Heart left ventricle (tissue), 16 donors: ENCODE measurements around the gene TACC2. TPM values are rescaled to one million over a fixed set of nuclear protein-coding genes. Genes with fewer than 3 reads are reported as not detected.

Source experiments
- ATAC-seq, 4 donors: fragments of 200-7000 bp; cut with Tn5 transposase; one replicate each; pipeline ENCODE4 v1.9.1; 2020 to 2022; ENCODE audit warnings: moderate library complexity in 4 of 4, mild to moderate bottlenecking in 3 of 4, moderate number of reproducible peaks in 1 of 4
- DNase-seq, 5 donors: peaks; one replicate each; pipeline ENCODE4 v3.0.0-alpha.2; 2020
- H3K27ac ChIP-seq, 12 donors: fragments of 200-600 bp; sonication (generic) in 4 of 12; one replicate each; pipeline versions ENCODE4 v1.5.0 to v1.8.0; 2016 to 2022; ENCODE audit warnings: mild to moderate bottlenecking in 2 of 12
- H3K27me3 ChIP-seq, 9 donors: fragments of 200-600 bp; sonication (generic) in 2 of 9; one replicate each; pipeline versions ENCODE4 v1.5.1 to v1.8.0; 2016 to 2022; ENCODE audit warnings: mild to moderate bottlenecking in 3 of 9
- H3K36me3 ChIP-seq, 9 donors: fragments of 200-600 bp; sonication (generic) in 2 of 9; one replicate each; pipeline versions ENCODE4 v1.5.0 to v1.8.0; 2018 to 2022; ENCODE audit warnings: mild to moderate bottlenecking in 2 of 9
- H3K4me1 ChIP-seq, 12 donors: fragments of 200-600 bp; sonication (generic) in 4 of 12; one replicate each; pipeline versions ENCODE4 v1.5.0 to v1.8.0; 2016 to 2022; ENCODE audit warnings: mild to moderate bottlenecking in 3 of 12
- H3K4me3 ChIP-seq, 12 donors: fragments of 200-600 bp; sonication (generic) in 4 of 12; one replicate each; pipeline versions ENCODE4 v1.5.0 to v1.8.0; 2017 to 2022; ENCODE audit warnings: mild to moderate bottlenecking in 9 of 12, moderate library complexity in 4 of 12
- H3K9me3 ChIP-seq, 12 donors: fragments of 200-600 bp; sonication (generic) in 4 of 12; one replicate each; pipeline versions ENCODE4 v1.5.0 to v1.8.0; 2016 to 2022; ENCODE audit warnings: mild to moderate bottlenecking in 1 of 12
- POLR2A ChIP-seq, 2 donors: fragments of 450-650 bp; IDR thresholded peaks; one replicate each; pipeline ENCODE4 v1.6.1; 2017; ENCODE audit warnings: antibody characterized with exemption in 2 of 2, mild to moderate bottlenecking in 2 of 2, moderate library complexity in 2 of 2
- WGBS, 4 donors: extraction: QIAGEN DNeasy Blood & Tissue Kit in 2 of 4; methylation state at CpG; one replicate each; pipeline versions ENCODE4 v1.1.5 to v1.1.7; 2013 to 2018; 5-methylcytosine and 5-hydroxymethylcytosine counted together
- intact Hi-C, 10 donors: fragments of 100-400 bp; cut with DNase I; formaldehyde crosslinking; loops; one replicate each; pipeline versions ENCODE4 v1.11.1 to v1.14.2; 2022
- polyA plus RNA-seq, 2 donors: library from polyadenylated mRNA; stranded (reverse); fragments of 200-250 nt; gene quantifications; one replicate each; pipeline ENCODE4 v1.2.3, GENCODE V29; 2013
- total RNA-seq, 9 donors: library from RNA; depleted of rRNA in 2 of 9; stranded (reverse); fragments of >200 nt in 2 of 9; fragmentation: NEBNext Ultra II Directional in 3 of 9; extraction: Animal tissue kit (Norgen Biotek cat#: 25700) in 3 of 9; gene quantifications; one replicate each; pipeline versions ENCODE4 v1.1.0 to v1.2.4, GENCODE V29; 2016 to 2023
- TF ChIP-seq, protein P1 (sequence below), 12 donors: fragments of 200-600 bp; sonication (generic) in 4 of 12; IDR thresholded peaks; one replicate each; pipeline versions ENCODE4 v1.5.0 to v1.8.0; 2018 to 2022; ENCODE audit warnings: antibody characterized with exemption in 12 of 12, mild to moderate bottlenecking in 5 of 12
- donor health status: ischemic (EF 13 %, LVEDD 7.1; RV severe dilation, severe dysfunction).
- donor health status: healthy with polysubstance abuse.
- donor health status: DM: no; HTN: yes; CAD: no.
- donor health status: DM: no; HTN: no; CAD: no.
- donor health status: ischemic (EF 25% LVEDD 6.9; RV normal size, moderate dysfunction).
- donor health status: ischemic (EF 25% LVEDD 5.7; RV mildly dilated, moderate dysfunction).
- donor health status: healthy.
- donor health status: DM: yes; HTN: yes; CAD: no.
- donor health status: ischemic (EF 35%, LVEDD 5.7; RV mildly dilated, moderate dysfunction).
- donor health status: nonischemic (EF 11% LVEDD 7.7; RV severe dilation, severe dysfunction).
- donor health status: DM: yes; HTN: yes; CAD: no.
- donor health status: PGD.
- donor health status: ischemic (EF 29% LVEDD 5.4; RV normal size, mild dysfunction).
- donor health status: nonischemic (EF 23%, LVEDD 6.1; RV moderate dilation, normal function).

The TACC2 gene
- total and polyA plus RNA-seq, 11 donors: 96.7 to 456 (median 294) TPM

DNA sequence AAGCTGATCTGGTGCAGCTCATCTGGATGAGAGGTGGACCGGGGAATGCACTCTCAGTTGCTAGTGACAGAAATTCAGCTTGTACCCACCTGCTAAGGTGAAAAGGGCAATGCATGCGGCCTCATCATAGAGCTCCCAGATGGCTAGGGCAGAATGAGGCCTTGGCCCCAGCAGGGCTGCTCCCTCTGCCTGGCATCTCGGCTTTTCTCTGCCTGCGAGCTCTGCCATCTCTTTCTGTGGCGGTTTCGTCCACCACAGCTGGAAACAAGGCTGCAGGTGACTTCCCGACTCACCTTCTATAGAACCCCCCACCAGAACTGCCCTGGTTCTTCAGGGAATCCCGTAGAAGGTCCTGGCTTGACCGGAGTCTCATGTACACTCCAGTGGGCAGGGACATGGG is 60.1 kb downstream of the TACC2 start:
- Histone ChIP-seq H3K27ac (peak overlapping the region in 1 of 12 donors; percentile 88), H3K27me3 (no peaks in the 10 kb centered on the region), H3K9me3 (no peaks in the 10 kb centered on the region), H3K36me3 (peaks cover 0 to 15% (median 0%) of the 10 kb centered on the region in 9 donors), H3K4me3 (no peak overlapping the region), H3K4me1 (peaks cover 0 to 52% (median 27%) of the 10 kb centered on the region in 12 donors)
- DNase-seq (no peak), ATAC-seq (no peak)
- 80 to 93% (median 85%) methylated on average over 9 of the region's 9 CpGs for WGBS, 4 donors
- intact Hi-C loops: loop anchor here in 3 of 10 donors (5.0 to 10.0 kb wide), 3 partner anchors 72 to 122 kb away; partner anchors contain the start of genes NSMCE4A (in 2 of the 3) and ATE1 (in 1 of the 3)
- no peak for TF ChIP-seq POLR2A (IDR thresholded peaks at IDR 0.05)
- TF ChIP-seq, protein P1, sequence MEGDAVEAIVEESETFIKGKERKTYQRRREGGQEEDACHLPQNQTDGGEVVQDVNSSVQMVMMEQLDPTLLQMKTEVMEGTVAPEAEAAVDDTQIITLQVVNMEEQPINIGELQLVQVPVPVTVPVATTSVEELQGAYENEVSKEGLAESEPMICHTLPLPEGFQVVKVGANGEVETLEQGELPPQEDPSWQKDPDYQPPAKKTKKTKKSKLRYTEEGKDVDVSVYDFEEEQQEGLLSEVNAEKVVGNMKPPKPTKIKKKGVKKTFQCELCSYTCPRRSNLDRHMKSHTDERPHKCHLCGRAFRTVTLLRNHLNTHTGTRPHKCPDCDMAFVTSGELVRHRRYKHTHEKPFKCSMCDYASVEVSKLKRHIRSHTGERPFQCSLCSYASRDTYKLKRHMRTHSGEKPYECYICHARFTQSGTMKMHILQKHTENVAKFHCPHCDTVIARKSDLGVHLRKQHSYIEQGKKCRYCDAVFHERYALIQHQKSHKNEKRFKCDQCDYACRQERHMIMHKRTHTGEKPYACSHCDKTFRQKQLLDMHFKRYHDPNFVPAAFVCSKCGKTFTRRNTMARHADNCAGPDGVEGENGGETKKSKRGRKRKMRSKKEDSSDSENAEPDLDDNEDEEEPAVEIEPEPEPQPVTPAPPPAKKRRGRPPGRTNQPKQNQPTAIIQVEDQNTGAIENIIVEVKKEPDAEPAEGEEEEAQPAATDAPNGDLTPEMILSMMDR (IDR thresholded peaks at IDR 0.05): no peak

GRCh38 chr10:122050311-122050710 is 61.3 kb downstream of the TACC2 start:
- intact Hi-C loops: loop anchor here in 9 of 10 donors (2.0 to 10.0 kb wide), 11 partner anchors 62 to 204 kb away; partner anchors contain the start of genes ATE1 (in 4 of the 9) and NSMCE4A (in 4 of the 9)
- whole genome bisulfite sequencing, 4 donors: 78 to 83% (median 80%) methylated on average over 10 of the region's 10 CpGs
- H3K27ac ChIP-seq: peak overlapping the region in 5 of 12 donors; percentile 16 to 77 (median 43)
- TF ChIP-seq, protein P1 (IDR thresholded peaks at IDR 0.05): no peak
- TF ChIP-seq POLR2A (IDR thresholded peaks at IDR 0.05): no peak
- no peak for ATAC-seq
- H3K4me3 ChIP-seq: no peak overlapping the region
- peaks cover 0 to 15% (median 0%) of the 10 kb centered on the region in 9 donors for H3K36me3 ChIP-seq
- no peak for DNase-seq
- H3K4me1 ChIP-seq: peaks cover 0 to 56% (median 24%) of the 10 kb centered on the region in 12 donors
- H3K9me3 ChIP-seq: no peaks in the 10 kb centered on the region
- no peaks in the 10 kb centered on the region for H3K27me3 ChIP-seq

DNA sequence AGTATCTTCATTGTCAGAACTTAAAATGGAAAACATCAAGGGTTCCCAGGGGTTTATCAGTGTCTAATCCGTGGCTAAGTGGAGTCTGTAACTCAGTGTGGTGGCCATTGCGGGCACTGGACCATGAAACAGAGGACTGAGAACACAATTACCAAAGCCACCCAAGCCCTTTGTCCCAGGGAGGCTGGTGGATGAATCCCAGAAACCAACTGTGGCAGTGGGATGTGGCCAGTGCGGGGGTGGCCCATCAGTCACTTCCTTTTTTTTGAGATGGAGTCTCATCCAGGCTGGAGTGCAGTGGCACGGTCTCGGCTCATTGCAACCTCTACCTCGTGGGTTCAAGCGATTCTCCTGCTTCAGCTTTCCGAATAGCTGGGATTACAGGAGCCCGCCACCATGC is 61.8 kb downstream of the TACC2 start:
- peak overlapping the region in 6 of 12 donors; percentile 36 to 77 (median 43) for H3K27ac ChIP-seq
- intact Hi-C loops: loop anchor here in 9 of 10 donors (2.0 to 10.0 kb wide), 11 partner anchors 61 to 204 kb away; partner anchors contain the start of genes ATE1 (in 4 of the 9) and NSMCE4A (in 4 of the 9)

More for the DNA sequence above, 61.8 kb downstream of the TACC2 start:
- no peaks in the 10 kb centered on the region for H3K27me3 ChIP-seq
- H3K9me3 ChIP-seq: no peaks in the 10 kb centered on the region
- 89 to 92% (median 90%) methylated on average over 8 to 9 of the region's 9 CpGs for WGBS, 4 donors
- peaks cover 0 to 57% (median 24%) of the 10 kb centered on the region in 12 donors for H3K4me1 ChIP-seq
- TF ChIP-seq, protein P1 (IDR thresholded peaks at IDR 0.05): no peak
- TF ChIP-seq POLR2A (IDR thresholded peaks at IDR 0.05): no peak
- H3K36me3 ChIP-seq: peaks cover 0 to 15% (median 0%) of the 10 kb centered on the region in 9 donors
- DNase-seq (no peak), ATAC-seq (no peak)
- no peak overlapping the region for H3K4me3 ChIP-seq
